ENCODE results near the gene PPP1R1B. TPM values are rescaled to one million over a fixed set of nuclear protein-coding genes. Genes with fewer than 3 reads are reported as not detected.

PPP1R1B gene
- total RNA-seq, 1 donor from 2014 or later = not detected

- H3K36me3 Mint-ChIP-seq (ENCODE audit: low read depth) = no peaks in the 10 kb centered on the region
- ChIA-PET CTCF (interaction anchor here (1.2 to 2.2 kb wide), 5 partner anchors 13 to 55 kb away, joined by 3 to 9 read pairs (median 5); partner anchors contain the start of gene PGAP3), POLR2A (interaction anchor here (0.7 to 3.0 kb wide), 6 partner anchors 9 to 124 kb away, joined by 3 to 23 read pairs (median 4); partner anchors contain the start of genes MIEN1, PGAP3 and TCAP)
- H3K4me3 Mint-ChIP-seq = no peak overlapping the region
- peaks cover 74% of the 10 kb centered on the region for H3K4me1 Mint-ChIP-seq
- intact Hi-C loops (cut with micrococcal nuclease) = no loop called here
- H3K27me3 Mint-ChIP-seq = no peaks in the 10 kb centered on the region
- TF ChIP-seq CTCF (IDR thresholded peaks at IDR 0.05) = no peak
- H3K9me3 Mint-ChIP-seq = no peaks in the 10 kb centered on the region
- ATAC-seq (ENCODE audit: low read depth) (peak; percentile 73), DNase-seq (no peak)
- peak overlapping the region; percentile 90 for H3K27ac Mint-ChIP-seq
Measured at GRCh38 chr17:39674702-39675389, 48.1 kb downstream of the PPP1R1B start.

- ChIA-PET POLR2A (interaction anchor here (0.6 to 3.0 kb wide), 7 partner anchors 10 to 147 kb away, joined by 3 to 23 read pairs (median 5); partner anchors contain the start of genes MIEN1, PGAP3 and TCAP), CTCF (interaction anchor here (1.0 to 2.2 kb wide), 6 partner anchors 10 to 56 kb away, joined by 3 to 9 read pairs (median 4); partner anchors contain the start of genes PGAP3 and TCAP)
- Mint-ChIP-seq H3K4me3 (peak overlapping the region; percentile 41), H3K4me1 (peaks cover 81% of the 10 kb centered on the region), H3K36me3 (ENCODE audit: low read depth) (peaks cover 3% of the 10 kb centered on the region), H3K27me3 (no peaks in the 10 kb centered on the region), H3K9me3 (no peaks in the 10 kb centered on the region), H3K27ac (peak overlapping the region; percentile 90)
- no peak for TF ChIP-seq CTCF (IDR thresholded peaks at IDR 0.05)
- ATAC-seq (ENCODE audit: low read depth) (no peak), DNase-seq (no peak)
- intact Hi-C loops (cut with micrococcal nuclease) = loop anchor here (1.0 kb wide), 1 partner anchor 8 kb away; no protein-coding TSS in a partner anchor
Measured at GRCh38 chr17:39675390-39676082, 48.8 kb downstream of the PPP1R1B start.

- ChIA-PET CTCF (interaction anchor here (1.0 to 2.2 kb wide), 5 partner anchors 11 to 54 kb away, joined by 3 to 9 read pairs (median 4); partner anchors contain the start of genes PGAP3 and TCAP), POLR2A (interaction anchor here (0.6 to 3.0 kb wide), 5 partner anchors 8 to 146 kb away, joined by 3 to 23 read pairs (median 13); partner anchors contain the start of genes MIEN1, PGAP3 and PNMT)
- TF ChIP-seq CTCF (IDR thresholded peaks at IDR 0.05) = no peak
- Mint-ChIP-seq H3K4me1 (peaks cover 87% of the 10 kb centered on the region), H3K36me3 (ENCODE audit: low read depth) (peaks cover 6% of the 10 kb centered on the region), H3K27ac (peak overlapping the region; percentile 90), H3K9me3 (no peaks in the 10 kb centered on the region), H3K4me3 (peak overlapping the region; percentile 29), H3K27me3 (no peaks in the 10 kb centered on the region)
- ATAC-seq (ENCODE audit: low read depth) = peak; percentile 51
- no peak for DNase-seq
- intact Hi-C loops (cut with micrococcal nuclease) = loop anchor here (1.0 kb wide), 1 partner anchor 9 kb away; no protein-coding TSS in a partner anchor
Measured at GRCh38 chr17:39676198-39676819, 49.6 kb downstream of the PPP1R1B start.

DNA sequence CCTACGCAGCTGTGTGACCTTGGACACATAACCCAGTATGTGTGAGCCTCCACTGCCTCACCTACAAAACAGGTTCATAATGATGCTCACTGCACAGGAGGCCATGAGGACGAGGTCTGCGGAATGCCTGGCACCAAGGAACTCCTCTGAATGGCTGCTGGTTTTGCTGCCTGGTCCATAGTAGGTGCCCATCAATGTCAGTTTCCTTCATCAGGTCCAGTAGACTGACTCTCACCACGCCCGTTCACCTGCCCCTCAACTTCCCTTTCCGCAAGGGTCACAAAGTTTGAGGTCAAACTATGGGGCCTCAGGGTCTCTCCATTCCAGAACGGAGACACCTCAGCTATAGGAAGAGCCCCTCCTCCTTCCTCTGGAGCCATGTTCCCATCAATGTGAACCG, 50.3 kb downstream of the PPP1R1B start:
- peaks cover 84% of the 10 kb centered on the region for H3K4me1 Mint-ChIP-seq
- no peaks in the 10 kb centered on the region for H3K27me3 Mint-ChIP-seq
- DNase-seq (no peak), ATAC-seq (ENCODE audit: low read depth) (no peak)
- peak overlapping the region; percentile 90 for H3K27ac Mint-ChIP-seq
- H3K36me3 Mint-ChIP-seq (ENCODE audit: low read depth) = peaks cover 6% of the 10 kb centered on the region
- no peak for TF ChIP-seq CTCF (IDR thresholded peaks at IDR 0.05)
- no peaks in the 10 kb centered on the region for H3K9me3 Mint-ChIP-seq
- CTCF ChIA-PET = interaction anchor here (1.4 kb wide), 1 partner anchor 9 kb away, joined by 4 read pairs; the partner anchor contains the start of gene PNMT
- peak overlapping the region; percentile 16 for H3K4me3 Mint-ChIP-seq
- POLR2A ChIA-PET = interaction anchor here (1.3 to 3.0 kb wide), 3 partner anchors 9 to 11 kb away, joined by 8 to 23 read pairs (median 13); partner anchors contain the start of genes PGAP3 and PNMT
- intact Hi-C loops (cut with micrococcal nuclease) = no loop called here

All from activated B cell treated with CpG ODN at 0.5 μM for 24 hours (primary cell).